NCI-H2029 treated with DMSO at 0.1 percent for 48 hours (cell line): Measurements from ENCODE around the gene MNAT1.
"Not testable (repeated sequence)": the region's sequence is repeated elsewhere in the genome, so short reads cannot be mapped to it uniquely, and the experiment has no call there.

Source experiments
- DNase-seq: peaks from one replicate; lab custom pipeline; 2025; lab: John Stamatoyannopoulos, UW

MNAT1 gene

GRCh38 chr14:60882219-60882618 is 147.7 kb downstream of the MNAT1 start:
- DNase-seq: no peak

- DNase-seq: no peak
These were observed 149.6 kb downstream of the MNAT1 start for GRCh38 chr14:60884134-60884533.

- not testable (repeated sequence) for DNase-seq
These were observed 156.1 kb downstream of the MNAT1 start for GRCh38 chr14:60890636-60891035.

- no peak for DNase-seq
These were observed 159.3 kb downstream of the MNAT1 start for GRCh38 chr14:60893911-60894310.

GRCh38 chr14:60904381-60904780 is 169.8 kb downstream of the MNAT1 start:
- DNase-seq: no peak

- no peak for DNase-seq
These were observed 171.4 kb downstream of the MNAT1 start for GRCh38 chr14:60905923-60906322.

GRCh38 chr14:60915781-60916180 is 181.2 kb downstream of the MNAT1 start:
- DNase-seq: no peak

GRCh38 chr14:60922050-60922449 is 187.5 kb downstream of the MNAT1 start:
- DNase-seq: no peak

- no peak for DNase-seq
These were observed 190.7 kb downstream of the MNAT1 start for GRCh38 chr14:60925286-60925685.

GRCh38 chr14:60926002-60926401 is 191.4 kb downstream of the MNAT1 start:
- DNase-seq: no peak

GRCh38 chr14:60931218-60931617 is 196.7 kb downstream of the MNAT1 start:
- no peak for DNase-seq

- DNase-seq: no peak
These were observed 199.5 kb downstream of the MNAT1 start for GRCh38 chr14:60933920-60934655.

GRCh38 chr14:60935319-60935718 is 200.8 kb downstream of the MNAT1 start:
- no peak for DNase-seq

- DNase-seq: no peak
These were observed 209.1 kb downstream of the MNAT1 start for GRCh38 chr14:60943637-60944032.

- DNase-seq: no peak
These were observed 209.6 kb downstream of the MNAT1 start for GRCh38 chr14:60944204-60944603.

GRCh38 chr14:60945984-60946383 is 211.4 kb downstream of the MNAT1 start:
- DNase-seq: no peak

GRCh38 chr14:60946773-60947172 is 212.2 kb downstream of the MNAT1 start:
- DNase-seq: no peak

GRCh38 chr14:60951776-60952435 is 217.3 kb downstream of the MNAT1 start:
- peak; percentile 46 for DNase-seq

GRCh38 chr14:60956202-60956601 is 221.6 kb downstream of the MNAT1 start:
- no peak for DNase-seq

GRCh38 chr14:60956632-60957031 is 222.1 kb downstream of the MNAT1 start:
- no peak for DNase-seq

- no peak for DNase-seq
These were observed 223.6 kb downstream of the MNAT1 start for GRCh38 chr14:60958146-60958545.

GRCh38 chr14:60963761-60964160 is 229.2 kb downstream of the MNAT1 start:
- DNase-seq: no peak

GRCh38 chr14:60964904-60965303 is 230.3 kb downstream of the MNAT1 start:
- DNase-seq: no peak

GRCh38 chr14:60965402-60965801 is 230.8 kb downstream of the MNAT1 start:
- no peak for DNase-seq
